ENCODE data around the gene FAM120A.
A peak's percentile ranks its signal among the peaks of the same experiment; 100 is the strongest.
"Not testable (repeated sequence)": the region's sequence is repeated elsewhere in the genome, so short reads cannot be mapped to it uniquely, and the experiment has no call there.

The FAM120A gene

DNA sequence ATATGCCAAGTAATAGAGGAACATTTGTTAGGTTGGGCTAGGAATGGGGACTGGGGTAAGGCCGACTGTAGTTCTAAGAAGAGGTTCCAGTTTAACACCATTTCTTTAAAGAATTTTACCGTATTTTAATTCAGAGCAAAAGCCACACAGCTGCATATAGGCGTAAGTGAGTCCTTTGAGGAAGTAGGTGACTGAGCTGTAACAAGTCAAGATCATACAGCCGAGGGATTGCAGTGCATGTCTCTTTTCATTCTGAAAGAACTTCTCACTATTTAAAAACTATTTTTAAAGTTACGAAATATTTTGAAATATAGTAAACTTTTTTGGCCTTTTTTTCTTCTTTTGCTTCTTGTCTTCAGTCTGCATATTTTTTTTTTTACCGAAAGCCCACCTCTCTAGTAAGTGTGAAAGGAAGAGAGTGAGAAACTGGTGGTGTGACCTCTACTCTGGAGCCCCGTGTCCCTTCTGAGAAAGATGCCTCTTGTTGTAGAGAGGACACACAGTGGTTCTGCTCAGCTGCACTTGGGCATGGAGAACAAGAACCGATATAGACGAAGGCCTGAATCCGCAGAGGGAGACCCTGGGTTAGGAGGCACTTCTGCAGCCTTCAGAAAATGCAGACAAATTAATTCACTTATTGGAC is 60.8 kb downstream of the FAM120A start:
- not testable (repeated sequence) for DNase-seq

- no peak for DNase-seq
Observed at GRCh38 chr9:93513606-93514005, 62.1 kb downstream of the FAM120A start.

- DNase-seq = no peak
Observed at GRCh38 chr9:93517331-93517730, 65.8 kb downstream of the FAM120A start.

GRCh38 chr9:93520523-93520922 is 69.0 kb downstream of the FAM120A start:
- DNase-seq = peak in 1 of 2 experiments; percentile 4

- no peak for DNase-seq
Observed at GRCh38 chr9:93522736-93523135, 71.3 kb downstream of the FAM120A start.

DNA sequence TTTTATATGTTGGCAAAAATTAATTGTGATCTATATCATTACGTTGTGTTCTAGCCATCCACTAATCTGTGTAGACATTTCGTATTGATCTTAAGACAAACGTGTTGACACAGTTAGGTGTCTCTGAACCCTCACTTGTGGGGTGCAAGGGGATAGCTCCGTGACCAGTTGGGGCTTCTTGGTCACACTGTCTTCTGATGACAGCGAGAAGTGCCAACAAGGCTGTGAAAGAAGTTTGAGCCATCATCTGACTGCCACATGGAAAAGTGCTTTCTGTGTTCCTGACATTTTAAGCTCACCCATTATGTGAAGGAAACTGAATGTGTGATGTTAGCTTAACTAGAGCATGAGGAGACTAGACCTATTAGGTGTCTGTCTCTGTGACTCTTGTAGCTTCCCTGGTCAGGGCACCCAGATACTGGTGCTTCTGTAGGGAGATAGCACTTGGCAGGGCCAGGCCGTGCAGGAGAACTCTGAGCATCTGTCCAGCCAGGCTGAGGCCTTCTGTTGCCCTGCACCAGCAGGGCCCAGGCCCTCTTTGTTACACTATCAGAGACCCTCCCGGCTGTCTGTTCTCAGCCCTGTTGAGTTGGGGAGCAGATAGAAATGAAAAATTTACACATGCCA is 72.1 kb downstream of the FAM120A start:
- no peak for DNase-seq

DNA sequence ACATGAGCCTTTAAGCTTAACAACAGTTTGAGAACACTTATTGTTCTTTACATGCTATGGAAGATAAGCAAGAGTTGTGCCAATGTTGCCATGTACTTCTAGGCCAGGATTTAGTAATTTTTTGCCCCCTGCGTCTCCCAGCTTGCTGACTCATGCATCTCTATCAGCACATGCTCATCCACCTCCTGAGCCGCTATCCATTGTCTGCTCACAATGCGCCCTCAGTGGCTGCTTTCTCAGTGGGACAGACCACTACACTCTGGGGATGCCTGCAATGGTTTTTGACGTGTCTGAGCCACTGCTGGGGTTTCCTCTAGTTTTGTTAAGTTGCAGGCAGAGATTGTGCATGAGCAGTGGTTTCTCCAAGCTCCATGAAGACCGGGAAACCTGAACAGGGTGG is 74.0 kb downstream of the FAM120A start:
- no peak for DNase-seq

DNA sequence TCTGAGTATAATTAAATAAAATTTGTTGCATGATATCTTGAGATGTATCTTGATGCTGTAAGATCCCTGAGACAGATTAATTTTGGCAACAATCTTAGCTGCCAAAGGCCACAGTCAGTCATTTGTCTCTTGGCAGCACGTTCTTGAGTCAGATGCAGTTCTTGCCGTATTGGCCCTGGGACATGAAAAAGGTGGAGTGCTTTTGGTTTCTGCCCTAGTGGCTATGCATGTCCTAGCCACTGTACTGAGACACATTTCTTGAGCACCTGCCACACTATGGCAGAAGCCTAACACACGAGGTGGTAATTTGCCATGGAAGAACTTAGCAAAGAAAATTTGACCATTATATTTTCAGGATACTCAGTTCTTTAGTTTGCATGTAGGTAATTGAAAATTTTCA is 79.9 kb downstream of the FAM120A start:
- DNase-seq = no peak

DNA sequence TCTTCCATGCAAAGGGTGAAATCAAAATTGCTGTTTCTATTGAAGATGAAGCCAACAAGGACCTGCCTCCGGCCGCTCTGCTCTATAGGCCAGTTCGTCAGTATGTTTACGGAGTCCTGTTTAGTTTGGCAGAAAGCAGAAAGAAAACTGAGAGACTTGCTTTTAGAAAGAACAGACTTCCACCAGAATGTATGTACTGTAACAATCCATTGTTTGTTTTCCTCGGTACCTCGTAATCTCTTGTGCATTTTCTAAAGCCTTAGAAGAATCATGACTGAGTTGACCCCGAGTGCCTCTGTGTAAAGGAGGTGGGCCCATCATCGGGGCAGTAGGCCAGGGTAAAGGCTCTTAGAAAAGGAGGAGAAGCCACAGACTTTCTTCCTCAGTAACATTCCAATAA is 80.7 kb downstream of the FAM120A start:
- DNase-seq = no peak

DNA sequence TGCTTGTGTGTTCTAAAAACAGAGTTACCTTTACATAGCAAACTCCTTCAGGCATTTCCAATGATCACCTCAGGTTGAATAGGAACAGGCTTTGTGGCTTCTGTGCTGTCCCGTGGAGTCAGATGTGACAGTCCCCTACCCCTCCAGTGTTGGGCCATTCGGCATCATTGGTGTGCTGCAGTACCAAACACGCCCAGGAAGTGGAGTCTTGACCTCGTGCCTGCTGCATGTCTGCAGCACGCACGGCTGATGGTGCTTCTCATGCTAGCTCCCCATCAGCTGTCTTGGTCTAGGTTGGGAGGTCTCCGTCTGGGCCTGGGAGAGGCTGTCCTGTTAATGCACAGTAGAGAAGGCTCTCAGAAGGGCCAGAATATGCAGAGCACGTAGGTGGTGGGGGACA is 82.4 kb downstream of the FAM120A start:
- no peak for DNase-seq

DNA sequence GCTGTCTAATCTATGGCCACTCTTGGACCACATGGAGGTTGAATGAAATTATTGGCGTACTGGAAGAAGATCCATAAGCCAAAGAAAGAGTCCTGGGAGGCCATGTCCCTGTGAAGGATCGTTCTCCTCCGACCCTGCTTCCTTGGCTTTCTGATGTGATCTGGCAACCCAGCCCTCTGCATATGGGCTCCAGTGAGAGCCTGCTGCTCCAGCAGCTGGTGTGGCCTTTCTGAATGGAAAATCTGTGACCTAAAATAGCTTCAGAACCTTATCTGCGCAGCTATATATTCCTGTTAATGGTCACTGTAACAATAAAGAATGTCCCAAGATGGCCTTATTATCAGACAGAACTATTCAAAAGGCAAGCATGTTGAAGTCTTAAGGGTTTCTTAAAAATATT is 84.7 kb downstream of the FAM120A start:
- no peak for DNase-seq

DNA sequence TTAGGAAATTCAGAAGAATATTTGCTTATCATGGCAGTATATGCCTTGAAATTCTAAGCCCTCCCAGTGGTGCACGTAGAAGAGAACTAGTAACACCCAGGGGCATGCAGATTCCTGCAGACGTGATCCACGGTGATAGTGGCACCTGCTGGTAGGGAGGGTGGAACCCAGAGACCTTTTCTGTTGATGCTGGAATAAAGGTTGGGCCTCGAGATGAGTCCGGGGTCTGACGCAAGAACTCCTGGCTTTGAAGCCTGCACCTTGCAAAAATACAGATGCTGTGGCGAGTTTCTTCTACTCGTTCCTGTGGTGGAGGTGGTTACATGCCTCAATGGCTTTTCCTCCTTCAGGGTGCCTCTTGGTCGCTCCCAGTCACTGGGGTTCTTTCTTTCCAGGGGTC is 85.4 kb downstream of the FAM120A start:
- no peak for DNase-seq

DNA sequence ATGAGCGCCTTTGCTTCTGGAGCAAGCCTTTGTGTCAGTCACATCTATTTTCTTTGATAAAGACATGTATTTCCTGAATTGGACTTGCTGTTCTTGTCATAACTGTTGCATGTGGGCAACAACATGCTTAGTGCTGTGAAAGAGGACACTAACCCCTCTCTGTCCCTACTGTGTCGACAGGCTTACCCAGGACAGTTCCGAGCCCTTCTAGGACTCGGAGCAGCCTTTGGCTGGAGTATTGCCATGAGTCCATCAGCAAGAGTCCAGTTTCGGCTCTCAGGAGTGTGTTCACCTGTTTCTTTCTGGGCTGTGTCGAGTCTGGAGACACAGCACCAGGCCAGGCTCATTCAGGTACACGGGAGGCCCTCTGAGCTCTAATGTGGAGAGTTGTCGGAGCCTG is 88.8 kb downstream of the FAM120A start:
- no peak for DNase-seq

DNA sequence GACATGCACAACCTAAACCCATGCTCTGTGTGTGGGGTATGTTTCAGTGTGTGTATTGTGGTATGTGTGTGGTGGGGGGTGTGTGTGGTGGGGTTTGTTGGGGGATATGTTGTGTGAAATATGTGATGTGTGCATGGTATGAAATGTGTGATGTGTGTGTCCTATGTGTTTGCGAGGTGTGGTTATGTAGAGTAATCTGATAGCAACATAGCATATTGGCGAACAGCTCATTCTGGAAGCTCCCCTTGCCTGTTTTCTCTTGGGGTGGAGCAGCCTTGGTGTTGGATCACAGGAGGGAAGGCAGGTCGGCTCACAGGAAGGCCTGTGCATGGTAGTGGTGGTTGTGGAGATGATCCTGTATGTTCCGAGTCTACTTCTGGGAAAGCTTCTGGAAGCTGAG is 89.5 kb downstream of the FAM120A start:
- DNase-seq = no peak

- no peak for DNase-seq
Observed at GRCh38 chr9:93541581-93542349, 90.3 kb downstream of the FAM120A start.

DNA sequence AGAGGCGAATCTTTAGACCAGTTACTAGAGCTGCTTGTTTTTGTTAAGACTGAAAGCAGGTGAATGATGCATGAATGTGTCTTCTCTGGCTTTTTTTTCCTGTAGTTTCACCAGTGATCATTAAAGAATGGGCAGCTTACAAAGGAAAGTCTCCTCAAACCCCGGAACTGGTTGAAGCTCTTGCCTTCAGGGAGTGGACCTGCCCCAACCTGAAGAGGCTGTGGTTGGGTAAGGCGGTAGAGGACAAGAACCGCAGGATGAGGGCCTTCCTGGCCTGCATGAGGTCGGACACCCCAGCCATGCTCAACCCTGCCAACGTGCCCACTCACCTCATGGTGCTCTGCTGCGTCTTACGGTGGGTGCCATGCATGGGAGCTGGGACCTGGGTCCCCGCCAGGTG is 91.6 kb downstream of the FAM120A start:
- no peak for DNase-seq

DNA sequence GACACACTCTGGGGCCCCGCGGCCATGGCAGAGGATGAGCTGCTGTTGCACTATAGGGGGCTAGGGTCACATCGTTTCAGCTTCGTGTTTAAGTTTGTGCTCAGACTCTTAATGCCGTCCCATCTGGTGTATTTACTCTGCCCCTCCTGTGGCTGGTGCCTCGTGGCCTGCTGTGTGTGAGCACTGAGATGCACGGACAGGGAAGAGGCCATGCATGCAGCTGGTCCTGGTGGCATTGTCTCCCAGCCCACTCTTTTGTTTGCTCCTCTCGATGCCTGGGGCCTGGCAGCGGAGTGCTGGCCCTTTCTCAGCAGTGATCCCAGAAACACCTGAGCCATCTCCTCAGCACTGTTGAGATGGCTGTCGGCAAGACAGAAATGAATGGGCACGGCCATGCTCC is 94.9 kb downstream of the FAM120A start:
- no peak for DNase-seq

DNA sequence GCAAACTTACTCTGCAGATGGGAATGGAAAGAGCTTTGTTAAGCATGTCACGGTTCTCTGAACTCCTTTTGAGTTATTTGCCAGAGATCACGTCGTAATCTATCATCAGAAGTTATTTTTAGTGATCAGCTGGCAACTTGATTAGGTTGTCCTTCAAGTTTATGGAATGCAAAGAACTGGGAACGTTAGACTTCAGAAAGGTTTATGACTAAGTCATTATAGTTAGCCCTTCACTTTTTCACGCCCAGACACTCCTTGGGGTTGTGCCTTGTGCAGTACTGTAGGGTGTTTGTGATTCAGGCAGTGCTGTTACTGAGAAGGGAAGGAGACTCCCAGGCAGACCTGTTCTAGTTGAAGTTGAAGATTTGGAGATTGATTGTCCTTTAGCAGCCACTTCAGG is 98.1 kb downstream of the FAM120A start:
- no peak for DNase-seq

- no peak for DNase-seq
Observed at GRCh38 chr9:93552923-93553322, 101.4 kb downstream of the FAM120A start.

GRCh38 chr9:93555370-93555769 is 103.9 kb downstream of the FAM120A start:
- no peak for DNase-seq

DNA sequence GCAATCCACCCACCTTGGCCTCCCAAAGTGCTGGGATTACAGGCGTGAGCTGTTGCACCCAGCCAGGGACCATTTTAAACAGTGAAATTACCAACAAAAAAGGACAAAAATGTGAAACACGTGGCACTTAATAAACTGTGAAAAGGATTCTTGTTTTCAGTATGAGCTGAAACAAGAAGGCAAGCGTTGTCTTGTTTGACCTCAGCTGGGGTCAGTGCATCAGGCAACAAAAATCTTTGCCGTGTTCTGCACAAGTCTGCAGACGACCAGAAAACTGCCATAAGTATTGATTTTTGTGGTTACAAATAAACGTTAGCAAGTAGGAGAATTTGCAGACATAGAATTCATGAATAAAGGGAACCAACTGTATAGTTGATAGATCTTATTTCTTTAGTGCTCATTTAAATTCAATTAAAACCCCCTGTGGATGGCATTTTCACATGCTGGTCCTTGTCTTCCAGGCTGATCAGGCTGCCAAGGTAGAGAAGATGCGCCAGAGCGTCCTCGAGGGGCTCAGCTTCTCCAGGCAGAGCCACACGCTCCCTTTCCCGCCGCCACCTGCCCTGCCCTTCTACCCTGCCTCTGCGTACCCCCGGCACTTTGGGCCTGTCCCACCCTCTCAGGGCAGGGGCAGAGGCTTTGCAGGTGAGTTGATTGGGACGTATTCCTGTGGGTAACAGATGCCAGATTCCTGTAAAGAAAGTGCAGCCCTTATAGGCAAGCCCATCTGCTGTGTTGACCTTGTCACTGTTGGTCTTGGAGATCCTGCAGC is 106.1 kb downstream of the FAM120A start:
- no peak for DNase-seq

GRCh38 chr9:93558503-93558902 is 107.0 kb downstream of the FAM120A start:
- no peak for DNase-seq

- DNase-seq = no peak
Observed at GRCh38 chr9:93560991-93561390, 109.5 kb downstream of the FAM120A start.

GRCh38 chr9:93562157-93562556 is 110.7 kb downstream of the FAM120A start:
- DNase-seq = no peak

Data from NCI-H2081 (cell line).